Right lung (tissue), 5 donors: ENCODE results near the gene TESK2. TPM values are rescaled to one million over a fixed set of nuclear protein-coding genes. Genes with fewer than 3 reads are reported as not detected.

Experiments
- DNase-seq, 2 donors: peaks; one replicate each; pipeline ENCODE4 v3.0.0-alpha.2; 2013
- polyA plus RNA-seq, 5 donors: library from polyadenylated mRNA; unstranded; fragments of 120-200 nt; gene quantifications; one replicate each; pipeline versions ENCODE4 v1.2.1 to v1.2.3, GENCODE V29; 2013; ENCODE audit warnings: inconsistent platforms in 1 of 5, low replicate concordance in 1 of 5; ENCODE audit not compliant: insufficient read length in 5 of 5, insufficient read depth in 1 of 5

Gene TESK2
- polyA plus RNA-seq, 5 donors, result 8.6 to 10.7 (median 9.2) TPM

DNA sequence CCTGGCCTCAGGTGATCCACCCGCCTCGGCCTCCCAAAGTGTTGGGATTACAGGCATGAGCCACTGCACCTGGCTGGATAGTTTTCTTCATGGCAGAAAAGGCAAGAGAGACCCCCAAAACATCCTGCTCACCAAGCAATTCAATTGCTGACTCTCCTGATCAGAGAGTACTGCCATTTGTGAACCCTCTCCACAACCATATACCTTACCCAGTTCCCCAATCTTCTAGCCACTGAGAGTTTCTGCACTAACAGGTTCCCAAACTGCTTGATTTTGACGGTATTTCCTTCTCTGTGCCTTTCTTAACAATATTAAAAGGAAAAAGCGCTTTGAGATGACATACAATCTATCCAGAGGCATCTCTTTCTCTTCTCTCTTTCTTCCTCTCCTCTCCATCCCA, 110.8 kb downstream of the TESK2 start:
- DNase-seq, result no peak

- DNase-seq, result no peak
These were observed 111.4 kb downstream of the TESK2 start for GRCh38 chr1:45379524-45379923.

GRCh38 chr1:45378184-45378583, 112.8 kb downstream of the TESK2 start:
- DNase-seq, result no peak

DNA sequence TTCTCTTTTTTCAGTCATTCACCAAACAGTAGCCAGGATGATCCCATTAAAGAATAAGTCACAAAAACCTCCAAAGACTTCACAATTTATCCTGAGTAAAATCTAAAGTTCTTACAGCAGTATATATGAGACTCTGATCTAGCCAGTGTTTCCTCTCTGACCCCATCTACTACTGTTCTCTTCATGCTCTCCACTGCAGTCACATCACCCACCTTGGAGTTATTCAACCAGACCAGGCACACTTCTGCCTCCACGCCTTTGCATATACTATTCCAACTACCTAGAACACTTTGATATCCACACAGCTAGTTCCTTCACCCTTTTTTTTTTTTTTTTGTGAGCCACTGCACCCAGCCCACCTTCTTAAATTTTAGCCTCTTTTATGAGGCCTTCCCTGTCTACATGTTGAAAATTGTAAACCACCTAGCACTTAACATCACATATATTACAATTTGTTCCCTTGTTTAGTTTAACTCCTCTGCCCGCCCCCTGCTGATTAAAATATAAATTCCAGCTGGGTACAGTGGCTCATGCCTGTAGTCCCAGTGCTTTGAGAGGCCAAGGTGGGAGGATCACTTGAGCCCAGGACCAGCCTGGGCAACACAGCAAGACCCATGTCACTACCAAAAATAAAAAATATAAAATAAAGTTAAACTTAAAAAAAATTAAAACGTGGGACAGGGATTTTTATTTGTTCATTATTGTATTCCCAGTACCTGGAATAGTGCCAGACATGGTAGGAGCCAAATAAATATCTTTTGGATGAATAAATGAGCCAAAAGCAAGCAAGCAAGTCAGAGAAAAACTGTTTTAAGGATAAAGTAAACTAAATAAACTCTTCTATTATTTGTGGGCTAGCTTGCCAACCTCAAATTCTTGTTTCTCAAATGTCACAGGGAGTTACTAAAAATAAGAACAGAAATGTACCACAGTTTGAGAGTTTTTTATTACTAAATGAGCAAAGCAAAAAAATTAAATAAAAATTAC, 115.6 kb downstream of the TESK2 start:
- DNase-seq, result peak; percentile 23 to 50

DNA sequence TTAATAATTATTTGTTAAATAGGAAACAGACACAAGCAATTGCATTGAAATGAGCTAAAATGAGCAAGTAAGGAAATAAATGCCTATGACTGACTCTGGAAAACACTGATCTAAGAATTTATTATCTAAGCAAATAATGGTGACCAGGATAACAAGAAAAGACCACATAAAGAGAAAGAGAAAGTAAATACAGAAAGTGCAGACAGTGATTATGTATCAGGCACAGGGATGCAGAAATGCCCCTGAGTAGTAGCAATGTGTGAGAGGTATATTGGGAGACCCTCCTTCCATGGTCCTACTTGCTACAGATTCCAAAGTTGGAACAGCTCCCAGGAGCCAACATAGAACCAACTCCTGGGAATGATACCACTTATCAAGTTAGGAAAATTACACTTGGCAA, 117.4 kb downstream of the TESK2 start:
- DNase-seq, result no peak

DNA sequence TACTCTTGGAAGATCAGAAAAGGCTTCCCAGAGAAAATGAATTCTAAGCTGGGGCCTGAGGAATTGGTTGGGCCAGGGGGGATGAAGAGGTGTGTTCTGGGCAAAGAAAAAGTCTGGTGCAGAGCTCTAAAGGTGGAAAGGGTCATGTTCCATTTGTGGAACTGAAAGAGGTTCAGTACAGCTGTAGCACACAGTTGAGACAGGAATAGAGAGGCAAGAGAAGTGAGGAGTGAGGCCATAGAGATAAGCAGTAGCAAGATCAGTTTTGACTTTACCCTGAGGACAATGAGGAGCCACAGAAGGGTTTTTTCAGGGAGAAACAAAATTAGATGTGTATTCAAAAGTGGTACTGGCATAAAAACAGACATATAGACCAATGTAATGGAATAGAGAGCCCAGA, 120.4 kb downstream of the TESK2 start:
- no peak for DNase-seq

DNA sequence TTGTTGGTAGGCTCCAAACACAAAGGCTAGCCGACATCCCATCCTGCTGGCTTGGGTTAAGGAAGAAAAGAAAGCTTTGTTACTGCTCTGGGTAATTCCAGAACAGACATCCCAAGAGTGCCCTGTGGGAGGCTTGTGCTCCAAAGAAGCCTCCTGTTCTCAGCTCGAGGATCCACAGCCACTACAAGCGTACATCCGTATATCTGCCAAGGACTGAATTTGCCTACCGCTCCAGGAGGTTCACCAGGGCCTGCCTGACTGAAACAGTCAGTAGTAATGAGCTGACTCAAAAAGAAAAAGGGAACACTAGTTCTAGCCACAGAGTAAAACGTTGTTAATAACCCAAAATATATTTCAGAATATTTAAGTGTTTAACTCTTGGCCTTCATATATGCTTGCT, 125.9 kb downstream of the TESK2 start:
- no peak for DNase-seq

DNA sequence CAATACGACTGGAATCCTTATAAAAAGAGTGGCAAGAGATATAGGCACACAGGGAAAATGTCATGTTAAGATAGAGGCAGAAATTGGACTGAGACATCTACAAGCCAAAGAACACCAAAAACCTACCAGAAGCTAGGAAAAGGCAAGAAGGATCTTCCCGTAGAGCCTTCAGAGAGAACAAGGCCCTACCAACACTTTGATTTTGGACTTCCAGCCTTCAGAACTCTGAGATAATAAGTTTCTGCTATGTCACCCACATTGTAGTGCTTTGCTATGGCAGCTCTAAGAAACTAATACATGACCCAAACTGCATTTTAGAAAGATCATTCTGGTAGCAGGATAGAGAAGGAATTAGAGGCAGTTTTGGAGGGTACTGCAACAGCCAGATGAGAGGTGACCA, 126.7 kb downstream of the TESK2 start:
- DNase-seq, result no peak

DNA sequence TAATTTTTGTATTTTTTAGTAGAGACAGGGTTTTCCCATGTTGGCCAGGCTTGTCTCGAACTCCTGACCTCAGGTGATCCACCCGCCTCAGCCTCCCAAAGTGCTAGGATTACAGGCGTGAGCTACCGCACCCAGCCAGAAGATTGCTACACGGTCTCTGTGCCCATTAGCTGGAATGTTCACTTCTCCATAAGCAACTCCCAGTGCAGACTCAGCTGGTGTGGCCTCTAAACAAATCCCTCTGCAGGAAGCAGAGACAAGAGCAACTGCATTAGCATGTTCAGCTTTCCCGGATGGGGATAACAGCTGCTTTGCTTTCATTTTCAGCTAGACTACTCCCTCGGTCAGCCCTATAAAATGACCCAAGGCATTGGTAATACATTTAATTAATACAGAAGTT, 130.0 kb downstream of the TESK2 start:
- peak; percentile 56 to 61 for DNase-seq

- peak; percentile 62 to 72 for DNase-seq
These were observed 131.0 kb downstream of the TESK2 start for GRCh38 chr1:45359882-45360513.

DNA sequence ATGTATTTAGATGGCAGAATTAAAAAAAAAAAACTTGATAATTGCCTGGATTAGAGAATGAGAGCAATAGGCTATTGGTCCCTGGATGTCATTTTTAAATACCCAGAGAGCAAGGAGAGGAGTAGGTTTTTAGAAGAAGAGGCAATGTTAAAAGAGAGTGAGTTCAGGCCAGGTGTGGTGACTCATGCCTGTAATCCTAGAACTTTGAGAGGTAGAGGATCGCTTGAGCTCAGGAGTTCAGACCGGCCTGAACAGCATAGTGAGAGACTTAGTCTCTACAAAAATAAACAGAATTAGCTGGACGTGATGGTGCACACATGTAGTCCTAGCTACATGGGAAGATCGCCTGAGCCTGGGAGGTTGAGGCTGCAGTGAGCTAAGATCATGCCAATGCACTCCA, 134.8 kb downstream of the TESK2 start:
- DNase-seq, result no peak

DNA sequence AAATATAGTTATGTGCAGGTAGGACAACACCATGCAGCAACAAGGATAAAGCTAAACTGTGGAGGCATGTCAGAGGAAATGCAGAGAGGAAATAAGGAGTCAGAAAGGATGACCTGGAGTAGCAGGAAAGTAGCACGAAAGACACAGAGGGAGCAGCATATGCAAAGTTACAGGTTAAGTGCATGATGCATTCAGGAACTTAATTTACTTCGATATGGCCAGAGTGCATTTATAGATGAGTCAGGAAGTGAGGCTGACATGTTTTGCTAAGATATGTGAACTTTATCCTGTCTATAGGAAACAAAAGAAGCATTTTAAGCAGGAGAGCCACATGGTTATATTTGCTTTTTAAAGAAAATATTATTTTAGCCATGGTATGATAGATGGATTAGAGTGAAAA, 135.3 kb downstream of the TESK2 start:
- no peak for DNase-seq

GRCh38 chr1:45354838-45355237, 136.1 kb downstream of the TESK2 start:
- no peak for DNase-seq

GRCh38 chr1:45353685-45354084, 137.3 kb downstream of the TESK2 start:
- DNase-seq, result no peak

GRCh38 chr1:45351508-45351907, 139.5 kb downstream of the TESK2 start:
- DNase-seq, result no peak

GRCh38 chr1:45348966-45349677, 141.8 kb downstream of the TESK2 start:
- no peak for DNase-seq

- DNase-seq, result peak in 1 of 2 donors; percentile 15
These were observed 142.4 kb downstream of the TESK2 start for GRCh38 chr1:45348609-45348965.

DNA sequence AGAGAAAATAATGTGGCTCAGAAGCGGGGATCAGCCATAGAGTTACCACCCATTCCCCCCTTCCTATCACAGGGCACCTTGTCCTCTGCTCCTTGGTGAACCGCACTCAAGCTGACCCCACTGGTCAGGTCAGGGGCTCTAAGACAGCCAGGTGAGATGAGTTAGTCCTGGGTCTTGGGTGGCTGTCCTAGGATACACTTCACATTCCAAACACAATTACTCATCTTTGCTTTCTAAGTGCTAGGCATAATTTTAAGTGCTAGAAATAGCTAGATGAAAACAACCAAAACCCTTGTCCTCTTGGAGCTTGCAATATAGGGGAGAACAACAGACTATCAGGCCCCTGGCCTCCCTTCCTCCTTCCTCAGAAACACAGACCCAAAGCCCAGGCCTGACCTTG, 142.9 kb downstream of the TESK2 start:
- DNase-seq, result no peak

GRCh38 chr1:45346473-45346872, 144.5 kb downstream of the TESK2 start:
- no peak for DNase-seq

GRCh38 chr1:45345014-45345413, 145.9 kb downstream of the TESK2 start:
- no peak for DNase-seq

DNA sequence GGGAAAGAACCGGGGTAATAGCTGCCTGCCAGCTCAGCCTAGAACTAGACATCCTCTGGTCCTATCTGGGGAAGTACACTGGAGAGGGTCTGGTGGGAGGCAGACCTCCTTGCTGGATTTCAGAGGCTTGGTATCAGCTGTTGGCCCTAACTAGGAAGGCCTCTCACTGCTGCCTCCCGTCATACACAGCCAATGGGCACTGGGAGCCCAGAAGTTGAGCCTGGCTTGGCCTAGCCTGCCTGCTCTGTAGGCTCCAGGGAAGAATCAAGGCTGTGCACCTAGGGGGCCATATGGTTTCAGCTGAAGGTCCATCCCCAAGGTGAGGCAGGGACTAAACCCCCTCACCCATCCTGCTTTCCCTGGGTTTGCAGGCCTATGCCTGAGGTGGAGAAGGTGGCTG, 146.5 kb downstream of the TESK2 start:
- no peak for DNase-seq

DNA sequence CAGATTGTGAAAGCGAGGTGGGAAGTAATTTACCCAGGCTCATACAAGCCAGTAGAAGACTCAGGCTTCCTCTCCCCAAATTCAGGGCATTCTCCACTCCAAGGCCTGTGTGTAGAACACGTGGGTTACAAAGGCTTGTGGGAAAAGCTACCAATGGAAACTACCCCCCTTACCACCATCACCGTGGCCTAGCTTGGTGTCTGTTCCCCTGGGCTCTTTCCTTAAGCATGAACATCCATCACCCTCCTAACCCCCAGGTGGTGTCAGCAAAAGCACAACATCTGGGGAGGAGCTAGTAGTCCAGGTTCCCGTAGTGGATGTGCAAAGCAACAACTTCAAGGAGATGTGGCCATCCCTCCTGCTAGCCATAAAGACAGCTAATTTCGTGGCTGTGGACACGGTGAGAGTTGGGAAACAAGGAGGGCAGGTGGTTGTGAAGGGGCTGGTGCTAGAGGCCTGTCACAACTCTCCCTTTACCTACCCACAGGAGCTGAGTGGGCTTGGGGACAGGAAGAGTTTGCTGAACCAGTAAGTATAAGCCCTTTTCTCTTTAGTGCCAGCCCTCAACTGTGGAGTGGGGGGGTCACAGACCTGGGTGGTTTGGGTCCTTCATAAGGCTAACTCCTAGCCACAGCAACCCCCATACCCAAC, 150.0 kb downstream of the TESK2 start:
- DNase-seq, result no peak
